H7 (cell line): Measurements from ENCODE around the gene STARD13. TPM values are rescaled to one million over a fixed set of nuclear protein-coding genes. Genes with fewer than 3 reads are reported as not detected.
"Not testable (repeated sequence)": the region's sequence is repeated elsewhere in the genome, so short reads cannot be mapped to it uniquely, and the experiment has no call there.

Experiments
- DNase-seq: peaks from one replicate; pipeline ENCODE4 v3.0.0; 2012
- H3K27me3 ChIP-seq: 2 replicates; pipeline ENCODE4 v1.6.0; 2011; ENCODE audit warnings: mild to moderate bottlenecking, low read length; ENCODE audit not compliant: control insufficient read depth, insufficient read depth
- H3K36me3 ChIP-seq: replicated peaks from 2 replicates; pipeline ENCODE4 v1.5.1; 2011; ENCODE audit warnings: low read length; ENCODE audit not compliant: control insufficient read depth, insufficient read depth
- H3K4me3 ChIP-seq: 2 replicates; pipeline ENCODE4 v1.5.1; 2011; ENCODE audit warnings: low read depth, mild to moderate bottlenecking, control low read depth, low read length, moderate library complexity; ENCODE audit not compliant: insufficient read depth
- total RNA-seq: library from RNA; depleted of rRNA; stranded (reverse); fragments of >200 nt; shearing (Covaris generic); gene quantifications from 2 replicates; pipeline ENCODE4 v1.2.3, GENCODE V29; 2014

The STARD13 gene
- total RNA-seq, 1 experiment from 2014 or later, result 0.73 TPM

GRCh38 chr13:33186861-33187291 lies 98.7 kb downstream of the STARD13 start:
- no peaks in the 10 kb centered on the region for H3K36me3 ChIP-seq
- H3K27me3 ChIP-seq, result no peaks in the 10 kb centered on the region
- no peak for DNase-seq
- H3K4me3 ChIP-seq, result no peak overlapping the region

GRCh38 chr13:33185853-33186252 lies 99.7 kb downstream of the STARD13 start:
- no peak overlapping the region for H3K4me3 ChIP-seq

GRCh38 chr13:33184530-33184929 lies 101.0 kb downstream of the STARD13 start:
- Histone ChIP-seq H3K4me3 (no peak overlapping the region), H3K27me3 (peaks cover 4% of the 10 kb centered on the region), H3K36me3 (no peaks in the 10 kb centered on the region)
- no peak for DNase-seq

More at GRCh38 chr13:33185853-33186252, 99.7 kb downstream of the STARD13 start:
- H3K27me3 ChIP-seq, result no peaks in the 10 kb centered on the region
- DNase-seq, result no peak
- H3K36me3 ChIP-seq, result no peaks in the 10 kb centered on the region

GRCh38 chr13:33184112-33184490 lies 101.5 kb downstream of the STARD13 start:
- Histone ChIP-seq H3K27me3 (peaks cover 5% of the 10 kb centered on the region), H3K4me3 (no peak overlapping the region), H3K36me3 (no peaks in the 10 kb centered on the region)
- no peak for DNase-seq

GRCh38 chr13:33183431-33184111 lies 102.0 kb downstream of the STARD13 start:
- H3K36me3 ChIP-seq, result no peaks in the 10 kb centered on the region
- peaks cover 6% of the 10 kb centered on the region for H3K27me3 ChIP-seq
- H3K4me3 ChIP-seq, result no peak overlapping the region
- no peak for DNase-seq

- no peak overlapping the region for H3K4me3 ChIP-seq
- no peak for DNase-seq
- no peaks in the 10 kb centered on the region for H3K36me3 ChIP-seq
- peaks cover 8% of the 10 kb centered on the region for H3K27me3 ChIP-seq
Measured at GRCh38 chr13:33182729-33183128, 102.8 kb downstream of the STARD13 start.

- Histone ChIP-seq H3K4me3 (no peak overlapping the region), H3K36me3 (no peaks in the 10 kb centered on the region), H3K27me3 (peaks cover 8% of the 10 kb centered on the region)
- no peak for DNase-seq
Measured at GRCh38 chr13:33181264-33181663, 104.3 kb downstream of the STARD13 start.

- no peak for DNase-seq
- Histone ChIP-seq H3K27me3 (peaks cover 8% of the 10 kb centered on the region), H3K4me3 (no peak overlapping the region), H3K36me3 (no peaks in the 10 kb centered on the region)
Measured at GRCh38 chr13:33180122-33180804, 105.3 kb downstream of the STARD13 start.

GRCh38 chr13:33179463-33179862 lies 106.1 kb downstream of the STARD13 start:
- peaks cover 8% of the 10 kb centered on the region for H3K27me3 ChIP-seq
- no peak overlapping the region for H3K4me3 ChIP-seq
- H3K36me3 ChIP-seq, result no peaks in the 10 kb centered on the region
- DNase-seq, result peak; percentile 26

- Histone ChIP-seq H3K4me3 (no peak overlapping the region), H3K36me3 (no peaks in the 10 kb centered on the region), H3K27me3 (peaks cover 8% of the 10 kb centered on the region)
- no peak for DNase-seq
Measured at GRCh38 chr13:33178209-33178840, 107.2 kb downstream of the STARD13 start.

- H3K27me3 ChIP-seq, DNase-seq: not testable (repeated sequence)
Measured at GRCh38 chr13:33177340-33178208, 108.0 kb downstream of the STARD13 start.

GRCh38 chr13:33176526-33176925 lies 109.0 kb downstream of the STARD13 start:
- DNase-seq, result no peak
- peaks cover 8% of the 10 kb centered on the region for H3K27me3 ChIP-seq
- no peaks in the 10 kb centered on the region for H3K36me3 ChIP-seq
- no peak overlapping the region for H3K4me3 ChIP-seq

More at GRCh38 chr13:33177340-33178208, 108.0 kb downstream of the STARD13 start:
- not testable (repeated sequence) for H3K4me3 ChIP-seq, H3K36me3 ChIP-seq

GRCh38 chr13:33175991-33176390 lies 109.6 kb downstream of the STARD13 start:
- H3K36me3 ChIP-seq, result no peaks in the 10 kb centered on the region
- H3K4me3 ChIP-seq, result no peak overlapping the region
- no peak for DNase-seq
- H3K27me3 ChIP-seq, result peaks cover 8% of the 10 kb centered on the region

- Histone ChIP-seq H3K27me3 (peaks cover 7% of the 10 kb centered on the region), H3K36me3 (no peaks in the 10 kb centered on the region), H3K4me3 (no peak overlapping the region)
- DNase-seq, result no peak
Measured at GRCh38 chr13:33174931-33175330, 110.6 kb downstream of the STARD13 start.
